DMS79 (cell line): ENCODE data around the gene GFPT1.
A peak's percentile ranks its signal among the peaks of the same experiment; 100 is the strongest.

ENCODE experiments used
- DNase-seq: peaks from one replicate; lab custom pipeline; 2025; lab: John Stamatoyannopoulos, UW

The GFPT1 gene

DNA sequence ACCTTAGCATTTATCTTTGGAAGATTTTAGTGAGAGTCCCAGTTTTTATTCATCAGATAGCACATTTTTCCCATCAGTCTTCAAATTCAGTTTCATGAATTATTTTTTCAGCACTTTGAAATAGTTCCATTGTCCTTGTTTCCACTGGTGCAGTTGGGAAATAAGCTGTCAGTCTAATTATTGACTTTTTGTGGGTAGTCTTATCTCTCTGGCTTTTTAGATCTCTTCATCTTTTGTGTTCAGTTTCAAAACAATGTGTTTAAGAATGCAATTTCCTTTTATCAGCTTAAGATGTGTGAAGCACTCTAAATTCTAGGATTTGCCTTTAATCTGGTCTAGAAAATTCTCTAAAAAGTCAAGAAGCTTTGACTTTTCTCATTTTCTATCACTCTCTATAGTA is 70.5 kb downstream of the GFPT1 start:
- DNase-seq: no peak

DNA sequence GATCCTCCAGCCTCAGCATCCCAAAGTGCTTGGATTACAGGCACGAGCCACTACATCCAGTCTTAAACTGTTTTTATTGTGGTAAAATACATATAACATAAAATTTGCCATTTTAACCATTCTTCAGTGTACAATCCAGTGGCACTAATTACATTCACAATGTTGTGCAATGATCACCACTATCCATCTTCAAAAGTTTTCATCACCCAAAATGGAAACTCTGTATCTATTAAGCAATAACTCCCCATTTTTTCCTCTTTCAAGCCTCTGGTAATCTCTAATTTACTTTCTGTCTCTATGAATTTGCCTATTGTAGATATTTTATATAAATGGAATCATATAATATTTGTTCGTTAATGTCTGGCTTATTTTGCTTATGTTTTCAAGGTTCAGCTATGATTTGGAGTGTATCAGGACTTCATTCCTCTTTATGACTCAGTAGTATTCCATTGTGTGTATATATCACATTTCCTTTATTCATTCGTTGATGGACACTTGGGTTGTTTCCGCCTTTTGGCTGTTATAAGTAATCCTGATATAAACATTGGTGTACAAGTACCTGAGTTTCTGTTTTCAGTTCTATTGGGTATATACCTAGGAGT is 71.8 kb downstream of the GFPT1 start:
- no peak for DNase-seq

DNA sequence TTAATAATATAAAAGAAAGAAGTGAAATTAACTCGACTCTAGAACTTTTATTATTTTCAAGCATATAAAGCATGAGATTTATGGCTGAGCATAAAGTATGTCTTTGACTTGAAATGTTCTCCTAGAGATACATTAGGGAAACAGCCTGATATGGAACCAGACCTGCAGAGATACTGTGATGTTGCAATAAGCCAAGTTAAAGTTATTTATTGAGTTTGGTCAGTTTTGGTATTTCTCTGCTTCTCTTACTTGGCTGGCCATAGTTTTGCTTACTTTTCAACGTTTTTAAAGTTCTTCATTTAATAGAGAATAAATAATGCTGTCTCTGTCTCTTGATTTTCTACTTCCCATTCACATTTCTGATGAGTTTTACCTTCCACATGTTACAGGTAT is 76.0 kb downstream of the GFPT1 start:
- no peak for DNase-seq

DNA sequence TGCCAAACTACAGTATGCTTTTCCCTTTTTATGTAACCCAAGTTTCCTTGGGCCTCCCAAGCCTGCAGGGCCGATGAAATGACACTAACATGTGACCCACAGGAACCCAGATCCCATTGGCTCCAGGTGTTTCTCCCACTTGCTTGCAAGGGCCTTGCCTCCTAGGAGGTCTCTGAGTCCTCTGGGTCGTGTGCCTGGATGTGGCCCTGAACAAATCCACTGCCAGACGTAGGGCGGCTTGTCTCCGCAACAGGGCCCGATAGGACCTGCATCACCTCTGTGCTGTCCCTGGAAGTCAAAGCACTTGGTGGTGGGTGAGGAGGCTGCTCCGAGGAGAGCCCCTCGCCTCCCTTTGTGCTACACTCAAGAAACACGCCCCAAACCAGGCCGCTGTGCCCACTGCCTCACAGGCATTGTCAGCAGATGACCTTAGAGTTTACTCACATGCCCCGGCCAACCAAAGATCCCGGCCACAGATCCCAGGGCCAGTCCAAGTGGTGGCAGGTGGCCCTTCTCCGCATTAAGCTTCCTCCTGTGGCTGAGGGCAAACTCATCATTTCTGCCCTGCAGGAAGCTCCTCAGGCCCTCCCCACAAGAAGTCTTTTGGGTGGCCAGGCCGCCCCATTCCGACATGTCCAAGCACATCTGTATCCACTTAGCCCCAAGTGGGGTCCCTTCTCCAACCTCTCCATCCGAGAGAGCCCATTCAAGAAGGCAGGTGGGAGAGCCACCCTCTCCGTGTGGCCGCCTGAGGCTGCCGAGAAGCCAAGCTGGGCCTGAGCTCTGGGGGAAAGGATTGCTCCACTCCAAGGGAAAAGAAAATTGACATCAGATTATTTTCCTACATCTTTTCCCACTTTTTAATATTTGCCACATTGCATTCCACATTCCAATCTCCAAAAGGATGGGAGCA is 76.7 kb downstream of the GFPT1 start:
- no peak for DNase-seq

DNA sequence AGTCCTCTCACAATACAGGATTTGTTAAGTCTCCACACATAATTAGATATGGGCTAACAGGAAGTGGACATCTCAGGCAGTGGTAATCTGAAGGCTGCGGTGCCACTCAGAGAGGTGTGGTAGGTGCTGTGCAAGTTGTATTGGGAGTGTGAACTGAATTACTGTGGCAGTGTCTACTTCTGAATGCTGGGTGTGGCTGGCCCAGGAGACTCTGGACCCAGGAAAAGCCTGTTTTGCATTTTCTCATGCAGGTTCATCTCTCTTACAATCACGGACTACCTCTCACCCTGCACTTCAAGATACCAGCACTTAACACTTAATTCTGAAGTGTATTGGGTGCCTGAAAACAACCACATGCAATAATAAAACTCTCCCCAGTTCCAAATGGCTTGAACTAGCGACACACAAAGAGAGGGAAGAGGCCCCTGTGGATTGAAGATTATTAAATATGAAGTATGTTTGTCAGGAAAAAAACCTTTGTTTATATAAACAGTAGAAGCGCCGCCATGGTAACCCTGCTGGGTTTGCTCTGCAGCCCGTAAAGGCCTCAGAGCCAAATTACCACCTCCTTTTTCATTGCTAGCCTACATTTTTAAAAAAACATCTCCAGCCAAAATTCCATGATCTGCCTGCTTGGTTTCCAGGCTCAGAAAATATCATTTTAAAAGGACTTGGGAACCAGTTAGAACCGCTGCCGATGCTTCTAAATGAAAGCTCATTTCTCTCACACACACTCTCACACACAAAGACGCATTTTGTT is 77.5 kb downstream of the GFPT1 start:
- peak; percentile 84 for DNase-seq

DNA sequence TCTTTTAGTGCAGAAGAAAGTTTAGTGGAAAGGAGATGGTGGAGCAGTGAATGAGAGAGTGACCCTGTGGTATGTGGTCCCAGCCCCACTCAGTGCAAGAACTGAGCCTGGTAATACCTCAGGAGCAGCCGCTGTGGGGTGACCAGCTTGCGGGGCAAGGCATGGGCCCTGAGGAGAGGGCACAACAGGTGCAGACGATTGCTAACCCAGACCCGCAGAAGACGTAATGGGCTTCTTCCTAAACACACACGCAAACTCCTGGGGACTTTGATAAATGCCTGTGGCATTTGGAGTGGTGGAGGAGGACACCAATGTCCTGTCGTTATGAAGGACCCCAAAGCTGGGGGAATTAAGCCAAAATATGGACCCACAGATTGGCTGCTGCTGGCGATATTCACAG is 78.7 kb downstream of the GFPT1 start:
- no peak for DNase-seq

DNA sequence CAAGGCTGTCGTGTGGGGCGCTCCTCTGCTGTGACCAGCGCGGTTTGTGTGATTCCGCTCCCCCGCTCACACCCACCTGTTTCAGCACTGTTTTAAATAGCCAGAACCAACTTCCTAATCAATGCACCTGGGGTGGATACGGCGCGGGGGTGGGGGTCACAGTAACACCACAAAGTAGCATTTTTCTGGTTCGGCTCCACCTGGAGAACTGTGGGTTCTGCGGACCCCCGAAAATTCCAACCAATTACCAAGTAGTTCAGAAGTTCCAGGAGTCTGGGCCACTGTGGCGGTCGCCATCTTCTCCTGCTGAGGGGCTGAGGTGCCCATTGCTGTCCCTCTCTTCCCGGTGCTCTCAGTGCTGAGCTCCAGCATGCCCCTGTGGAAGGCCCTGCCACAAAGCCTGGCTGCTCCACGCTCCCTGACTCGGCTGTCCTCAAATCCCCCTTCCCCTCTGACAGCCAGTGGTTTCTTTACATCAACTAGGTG is 79.4 kb downstream of the GFPT1 start:
- no peak for DNase-seq

DNA sequence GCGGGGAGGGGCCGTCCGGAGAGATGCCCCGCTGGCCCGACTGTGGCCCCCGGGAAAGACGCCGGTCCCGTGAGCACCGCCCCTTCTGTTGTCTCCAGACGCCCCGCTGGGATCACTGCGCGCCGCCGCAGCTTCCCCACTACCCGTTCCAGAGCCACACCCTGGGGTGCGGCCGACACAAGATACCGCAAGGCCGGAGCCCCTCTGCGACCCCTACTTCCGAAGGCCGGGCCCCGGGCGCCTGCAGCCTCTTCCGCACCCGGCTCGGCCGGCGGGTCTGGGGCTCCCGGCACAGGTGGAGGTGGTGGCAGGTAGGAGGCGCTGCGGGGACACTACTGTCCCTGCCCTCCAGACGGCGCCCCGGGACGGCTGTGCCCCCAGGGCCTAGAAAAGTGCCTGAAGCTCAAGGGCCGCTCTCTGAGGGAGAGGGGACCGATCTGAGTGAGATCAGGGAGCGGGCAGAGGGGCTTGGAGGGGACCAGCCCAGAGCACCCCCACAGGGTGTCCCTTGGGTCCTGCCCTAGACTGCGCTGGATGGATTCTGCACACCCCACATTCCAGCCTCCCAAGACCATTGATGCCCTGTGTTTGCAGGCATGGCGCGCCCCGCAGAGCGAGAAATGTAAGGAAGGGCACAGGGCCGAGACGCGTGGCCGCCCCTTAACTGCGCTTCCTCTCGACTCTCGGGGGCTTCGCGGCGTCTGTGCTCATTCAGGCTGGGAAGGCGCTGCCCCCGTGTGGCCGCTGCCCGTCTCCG is 80.0 kb downstream of the GFPT1 start:
- DNase-seq: no peak

DNA sequence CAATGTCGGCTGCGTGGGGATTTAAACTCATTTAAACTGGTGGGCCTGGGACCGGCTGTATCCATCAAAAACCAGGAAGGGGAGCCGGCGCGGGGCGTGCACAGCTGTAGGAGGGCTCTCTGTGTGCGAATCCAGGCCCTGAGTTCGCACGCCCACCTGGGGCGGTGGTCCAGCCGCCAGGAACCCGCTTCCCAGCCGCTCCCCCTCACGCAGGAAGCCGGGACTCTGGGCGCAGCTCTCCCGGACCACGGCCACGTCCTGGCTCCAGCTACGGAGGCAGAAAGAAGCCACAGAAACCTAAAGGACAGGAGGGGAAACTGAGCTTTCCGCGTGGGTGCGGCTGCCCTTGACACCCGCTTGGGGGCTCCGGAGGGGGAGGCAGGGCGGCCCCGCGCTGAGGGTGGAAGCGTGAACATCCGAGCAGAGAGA is 80.6 kb downstream of the GFPT1 start:
- DNase-seq: no peak

DNA sequence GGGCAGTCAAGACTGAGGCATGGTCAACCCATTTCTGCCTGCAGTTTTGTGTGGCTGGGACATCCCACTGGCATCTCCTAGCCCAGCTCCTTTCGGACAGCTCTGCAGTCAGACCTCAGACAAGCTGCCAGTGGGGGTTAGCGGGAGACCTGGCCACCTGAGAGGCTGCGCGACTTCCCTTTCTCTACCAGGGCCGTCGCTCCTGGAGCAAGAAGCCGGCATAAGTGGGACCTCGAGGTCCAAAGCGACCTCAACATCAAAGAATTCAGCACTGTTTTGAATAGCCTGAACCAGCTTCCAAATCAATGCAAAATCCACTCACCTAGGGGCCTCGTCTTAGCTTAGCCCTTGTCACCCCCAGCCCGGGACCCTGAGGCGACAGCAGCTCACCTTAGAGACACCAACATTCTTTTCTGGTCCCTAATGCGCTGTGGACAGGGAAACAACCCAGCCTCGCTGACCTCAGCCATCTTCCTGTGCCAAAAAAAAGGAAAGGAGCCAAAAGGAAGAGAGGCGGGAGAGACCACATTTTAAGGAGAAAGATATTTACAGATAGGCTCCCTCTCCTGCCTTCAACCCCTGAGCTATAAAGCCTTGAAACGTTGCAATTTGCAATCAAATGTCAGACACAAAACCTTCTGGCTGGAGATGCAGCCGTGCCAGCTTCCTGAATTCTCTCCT is 81.2 kb downstream of the GFPT1 start:
- no peak for DNase-seq

DNA sequence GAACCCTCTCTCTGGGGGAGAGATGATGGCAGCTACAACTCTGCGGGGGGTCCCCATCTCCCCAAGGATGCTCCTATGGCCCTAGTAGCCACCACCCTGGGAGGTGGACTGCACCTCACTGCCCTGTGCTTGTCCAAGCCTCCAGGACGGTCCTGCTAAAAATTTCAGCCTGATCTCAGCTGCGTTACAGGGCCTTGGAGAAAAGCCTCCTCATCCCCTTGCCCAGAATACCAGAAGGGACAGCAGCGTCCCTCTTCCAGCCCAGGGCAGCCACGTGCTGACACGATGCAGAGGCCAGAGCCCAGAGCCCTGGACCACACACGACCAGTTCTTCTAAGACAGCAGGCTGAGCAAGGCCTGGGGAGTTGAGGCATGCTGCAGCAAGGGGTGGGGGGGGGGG is 81.9 kb downstream of the GFPT1 start:
- no peak for DNase-seq

DNA sequence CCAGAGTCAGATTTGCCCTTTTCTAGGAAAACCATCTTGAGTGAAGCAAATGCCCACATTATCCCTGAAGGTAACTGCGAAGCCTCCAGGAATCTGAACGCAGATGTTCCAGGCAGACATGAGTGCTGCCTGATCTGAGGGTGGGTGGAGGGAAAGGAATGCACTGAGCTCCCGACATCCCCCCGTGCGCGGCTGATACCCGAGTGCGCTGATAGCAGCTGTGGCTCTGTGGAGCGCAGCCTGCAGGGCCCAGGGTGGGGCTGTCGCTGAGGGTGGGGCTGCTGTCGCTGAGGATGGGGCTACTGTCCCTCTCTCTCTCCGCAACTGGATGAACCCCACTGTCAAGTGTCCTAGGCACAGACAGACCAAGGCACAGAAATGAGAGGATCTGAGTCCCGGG is 82.4 kb downstream of the GFPT1 start:
- DNase-seq: no peak

DNA sequence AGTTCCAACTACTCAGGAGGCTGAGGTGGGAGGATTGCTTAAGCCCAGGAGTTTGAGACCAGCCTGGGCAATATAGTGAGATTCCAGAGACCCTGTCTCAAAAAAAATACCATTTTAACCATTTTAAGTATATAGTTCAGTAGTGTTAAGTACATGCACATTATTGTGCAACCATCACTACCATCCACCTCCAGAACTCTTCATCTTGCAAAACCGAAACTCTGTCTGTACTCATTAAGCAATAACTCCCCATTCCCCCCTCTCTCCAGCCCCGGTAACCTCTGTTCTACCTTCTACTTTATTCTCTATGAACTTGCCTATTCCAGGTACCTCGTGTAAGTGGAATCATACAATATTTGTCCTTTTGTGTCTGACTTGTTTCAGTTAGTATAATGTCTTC is 86.4 kb downstream of the GFPT1 start:
- no peak for DNase-seq

DNA sequence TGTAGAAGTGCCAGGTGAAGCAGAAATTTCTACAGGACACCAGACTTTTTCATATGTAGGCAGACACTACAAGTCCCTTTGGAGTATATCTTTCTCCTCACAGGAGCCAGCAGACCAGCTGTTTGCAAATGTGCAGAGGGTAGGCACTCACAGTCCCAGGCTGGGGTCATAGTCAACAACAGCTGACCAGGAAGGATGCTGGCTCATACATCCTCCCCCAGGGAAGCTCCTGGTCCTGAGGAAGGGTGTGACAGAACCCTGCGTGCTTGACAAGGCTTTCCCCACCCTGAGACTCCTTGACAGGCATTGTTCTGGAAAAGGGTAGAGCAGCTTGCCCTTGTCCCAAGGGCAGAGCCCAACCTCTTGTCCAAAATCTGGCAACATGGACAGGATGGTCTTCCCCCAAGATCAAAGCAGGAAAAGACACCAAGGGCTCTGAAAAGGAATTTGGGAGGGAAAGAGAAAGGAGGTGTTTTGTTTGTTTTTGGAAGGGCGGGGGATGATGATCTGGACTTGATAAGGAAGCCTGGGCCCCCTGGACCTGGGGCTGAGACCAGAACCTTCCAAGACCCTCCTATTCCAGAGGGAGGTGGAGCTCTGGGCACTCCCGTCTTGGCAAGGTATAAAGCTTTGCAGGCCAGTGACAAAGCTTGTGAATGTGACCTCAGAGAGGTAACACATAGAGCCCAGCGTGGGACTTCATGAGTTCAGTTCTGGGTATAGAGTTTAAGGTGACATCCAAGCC is 87.1 kb downstream of the GFPT1 start:
- DNase-seq: no peak

DNA sequence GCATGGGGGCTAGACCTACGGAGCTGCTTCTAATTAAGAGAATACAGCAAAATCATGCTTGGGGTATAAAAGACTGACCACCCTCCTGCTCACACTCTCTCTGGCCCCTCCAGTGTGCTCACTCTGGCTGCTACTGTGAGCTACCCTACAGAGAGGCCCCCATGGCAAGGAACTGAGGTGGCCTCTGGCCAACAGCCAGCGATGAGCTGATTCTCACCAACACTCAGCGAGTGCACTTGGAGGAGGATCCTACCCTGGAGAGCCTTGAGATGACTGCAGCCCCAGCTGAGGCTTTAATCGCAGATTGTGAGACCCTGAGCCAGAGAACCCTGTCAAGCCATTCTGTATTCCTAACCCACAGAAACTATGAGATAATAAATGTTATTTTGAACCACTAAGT is 88.2 kb downstream of the GFPT1 start:
- no peak for DNase-seq

DNA sequence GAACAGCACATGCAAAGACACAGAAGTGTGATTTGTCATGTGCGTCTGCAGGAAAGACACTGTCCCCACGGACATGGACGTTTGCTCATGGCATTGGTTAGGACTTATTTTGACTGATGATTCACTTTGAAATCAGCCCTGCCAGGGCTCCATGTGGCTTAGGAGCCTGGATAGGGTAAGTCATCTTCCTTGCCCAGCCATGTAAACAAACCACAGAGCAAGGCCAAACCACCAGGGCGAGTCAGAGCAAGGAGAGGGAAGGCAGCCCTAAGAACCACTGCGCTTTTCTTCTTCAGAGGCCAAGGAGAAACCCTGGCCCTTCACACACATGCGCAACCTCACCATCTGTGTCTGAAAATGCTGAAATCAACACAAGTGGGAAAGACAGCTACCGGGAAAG is 88.8 kb downstream of the GFPT1 start:
- no peak for DNase-seq

DNA sequence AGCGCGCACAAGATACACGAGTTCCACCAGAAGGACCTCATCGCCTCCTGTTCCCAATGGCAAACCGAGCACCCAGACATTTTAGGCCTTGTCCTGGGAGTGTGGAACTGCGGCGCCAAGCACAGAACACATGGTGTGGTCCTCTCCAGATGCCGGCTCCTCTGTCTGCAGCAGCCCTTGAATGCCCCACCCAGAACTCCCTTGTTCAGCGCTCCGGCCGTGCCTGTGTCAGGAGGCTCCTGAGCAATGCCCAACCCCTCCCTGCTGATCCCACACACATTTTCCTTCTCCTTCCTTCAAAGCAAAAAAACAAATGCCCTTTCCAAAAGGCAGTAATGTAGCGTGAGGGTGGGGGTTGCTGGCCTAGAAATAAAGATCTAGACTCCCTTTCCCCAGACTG is 89.8 kb downstream of the GFPT1 start:
- DNase-seq: no peak

DNA sequence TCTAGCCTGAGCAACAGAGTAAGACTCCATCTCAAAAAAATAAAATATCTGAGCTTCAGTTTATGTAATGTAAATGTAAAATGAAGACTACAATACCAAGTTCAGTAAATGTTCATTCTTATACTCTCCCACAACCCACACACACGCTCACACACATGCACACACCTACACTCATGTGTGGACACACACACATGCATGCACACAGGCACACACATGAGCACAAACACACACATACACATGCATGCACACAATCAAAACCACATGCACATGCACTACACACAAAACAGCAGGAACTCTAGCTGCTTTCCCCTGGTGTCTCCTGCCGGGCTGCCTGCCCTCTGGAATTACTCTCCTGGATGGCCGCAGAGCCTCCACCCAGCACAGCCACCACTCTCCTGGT is 90.6 kb downstream of the GFPT1 start:
- DNase-seq: no peak

DNA sequence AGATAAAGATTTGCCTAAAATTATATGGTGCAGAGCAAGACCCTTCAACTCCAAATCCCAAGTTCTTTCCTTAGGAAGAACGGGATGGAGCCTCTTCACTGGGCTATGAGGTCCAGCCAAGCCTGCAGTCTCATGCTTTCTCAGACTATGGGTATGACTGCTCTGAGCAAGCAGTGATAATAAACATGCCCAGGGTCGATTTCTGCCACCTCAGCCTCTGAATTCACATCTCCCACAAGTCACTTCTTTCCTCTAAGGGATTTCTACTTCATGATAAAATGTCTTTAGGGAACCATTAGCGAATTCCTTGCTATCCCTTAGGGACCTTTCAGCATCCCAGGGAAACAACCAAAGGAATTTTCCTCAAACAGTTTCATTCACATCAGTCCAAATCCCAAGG is 94.8 kb downstream of the GFPT1 start:
- DNase-seq: no peak

DNA sequence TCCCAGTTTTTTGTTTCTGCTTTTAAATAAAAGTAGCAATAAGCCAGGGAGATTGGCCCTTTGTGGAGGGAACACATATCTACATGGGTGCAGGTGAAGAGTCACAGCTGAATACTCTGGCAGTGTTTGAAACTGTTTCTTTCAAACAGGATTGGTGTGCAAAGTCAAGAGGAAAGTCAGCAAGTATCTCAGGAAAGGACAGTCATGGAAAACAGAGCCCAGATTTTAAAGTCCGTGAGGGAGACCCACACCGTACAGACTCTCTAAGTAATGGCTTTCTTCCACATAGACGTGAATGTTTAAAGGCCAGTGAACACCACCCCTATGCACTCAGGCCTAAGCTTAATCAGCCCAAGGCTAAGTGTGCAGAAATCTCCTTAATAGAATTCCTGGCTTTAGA is 95.3 kb downstream of the GFPT1 start:
- no peak for DNase-seq
